AG09319 (cell line): ENCODE results near the gene TRAPPC12.

Source experiments
- DNase-seq: peaks from one replicate; pipeline ENCODE4 v3.0.0-alpha.2; 2010; ENCODE audit warnings: low read depth; ENCODE audit errors: extremely low read depth
- CTCF ChIP-seq: IDR thresholded peaks from 2 replicates; pipeline ENCODE4 v1.5.1; 2011; ENCODE audit warnings: low read depth, mild to moderate bottlenecking, inconsistent platforms, low read length, moderate library complexity

TRAPPC12 gene

GRCh38 chr2:3480352-3481010 lies 101.0 kb downstream of the TRAPPC12 start:
- TF ChIP-seq CTCF = no peak
- no peak for DNase-seq

GRCh38 chr2:3481011-3481400 lies 101.5 kb downstream of the TRAPPC12 start:
- TF ChIP-seq CTCF = no peak
- no peak for DNase-seq

GRCh38 chr2:3481736-3482362 lies 102.4 kb downstream of the TRAPPC12 start:
- TF ChIP-seq CTCF = no peak
- no peak for DNase-seq

- no peak for TF ChIP-seq CTCF
- no peak for DNase-seq
These were observed 102.9 kb downstream of the TRAPPC12 start for GRCh38 chr2:3482363-3482821.

- TF ChIP-seq CTCF = no peak
- no peak for DNase-seq
These were observed 103.9 kb downstream of the TRAPPC12 start for GRCh38 chr2:3483227-3483985.

- DNase-seq = no peak
- TF ChIP-seq CTCF = no peak
These were observed 104.8 kb downstream of the TRAPPC12 start for GRCh38 chr2:3483986-3484960.
